ENCODE data around the gene ATP6V0A1. TPM values are rescaled to one million over a fixed set of nuclear protein-coding genes. Genes with fewer than 3 reads are reported as not detected.
"Not testable (repeated sequence)": the region's sequence is repeated elsewhere in the genome, so short reads cannot be mapped to it uniquely, and the experiment has no call there.

The ATP6V0A1 gene
- total RNA-seq, 1 donor from 2014 or later, result 61.3 TPM

- no peak overlapping the region for H3K4me3 Mint-ChIP-seq (ENCODE audit: unreplicated experiment)
- no peak for DNase-seq (ENCODE audit: low spot score)
- no peaks in the 10 kb centered on the region for H3K9me3 Mint-ChIP-seq (ENCODE audit: low read depth)
- no peaks in the 10 kb centered on the region for H3K27me3 Mint-ChIP-seq (ENCODE audit: low read depth)
- no peak overlapping the region for H3K27ac Mint-ChIP-seq (ENCODE audit: unreplicated experiment)
- H3K36me3 Mint-ChIP-seq (ENCODE audit: low read depth), result no peaks in the 10 kb centered on the region
- peaks cover 11% of the 10 kb centered on the region for H3K4me1 Mint-ChIP-seq (ENCODE audit: low read depth)
- TF ChIP-seq CTCF (IDR thresholded peaks at IDR 0.05), result peak; percentile 73
Measured at GRCh38 chr17:42438600-42439567, 19.8 kb upstream of the ATP6V0A1 start.

DNA sequence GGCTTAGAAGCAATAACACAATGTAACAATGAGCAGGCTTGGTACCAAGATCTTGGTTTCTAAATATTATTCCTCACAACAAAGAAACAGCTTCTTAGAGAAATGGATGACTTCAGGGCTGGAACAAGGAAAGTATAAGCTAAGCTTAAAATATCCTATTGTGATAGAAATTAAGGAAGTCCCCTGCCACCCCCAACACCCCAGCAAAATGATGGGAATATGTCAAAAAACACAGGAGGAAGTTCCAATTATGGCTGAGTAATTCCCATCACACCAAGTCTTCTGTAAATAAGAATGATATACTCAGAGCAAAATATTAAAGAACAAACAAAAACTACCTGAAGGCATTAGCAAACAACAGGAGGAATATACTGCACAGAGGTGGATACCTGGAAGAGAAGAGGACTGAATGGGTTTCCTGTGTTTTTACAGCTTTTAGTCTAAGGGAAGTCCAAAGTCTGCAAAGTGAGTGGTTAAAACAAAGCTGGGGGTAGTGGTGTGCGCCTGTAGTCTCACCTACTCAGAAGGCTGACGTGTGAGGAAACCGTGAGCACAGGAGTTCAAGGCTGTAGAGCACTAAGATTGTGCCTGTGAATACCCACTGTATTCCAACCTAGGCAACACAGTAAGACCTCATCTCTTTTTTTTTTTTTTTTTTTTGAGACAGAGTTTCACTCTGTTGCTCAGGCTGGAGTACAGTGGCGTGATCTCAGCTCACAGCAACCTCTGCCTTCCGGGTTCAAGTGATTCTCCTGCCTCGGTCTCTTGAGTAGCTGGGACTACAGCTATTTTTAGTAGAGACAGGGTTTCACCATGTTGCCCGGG, 17.1 kb upstream of the ATP6V0A1 start:
- TF ChIP-seq CTCF (IDR thresholded peaks at IDR 0.05), result no peak
- no peaks in the 10 kb centered on the region for H3K36me3 Mint-ChIP-seq (ENCODE audit: low read depth)
- no peaks in the 10 kb centered on the region for H3K9me3 Mint-ChIP-seq (ENCODE audit: low read depth)
- no peak overlapping the region for H3K27ac Mint-ChIP-seq (ENCODE audit: unreplicated experiment)
- H3K4me3 Mint-ChIP-seq (ENCODE audit: unreplicated experiment), result no peak overlapping the region
- DNase-seq (ENCODE audit: low spot score), result no peak
- H3K27me3 Mint-ChIP-seq (ENCODE audit: low read depth), result no peaks in the 10 kb centered on the region
- peaks cover 3% of the 10 kb centered on the region for H3K4me1 Mint-ChIP-seq (ENCODE audit: low read depth)

- TF ChIP-seq CTCF (IDR thresholded peaks at IDR 0.05), result no peak
- DNase-seq (ENCODE audit: low spot score), result no peak
- Mint-ChIP-seq H3K27ac (ENCODE audit: unreplicated experiment) (no peak overlapping the region), H3K9me3 (ENCODE audit: low read depth) (no peaks in the 10 kb centered on the region), H3K27me3 (ENCODE audit: low read depth) (no peaks in the 10 kb centered on the region), H3K4me3 (ENCODE audit: unreplicated experiment) (no peak overlapping the region), H3K4me1 (ENCODE audit: low read depth) (no peaks in the 10 kb centered on the region), H3K36me3 (ENCODE audit: low read depth) (no peaks in the 10 kb centered on the region)
Measured at GRCh38 chr17:42442196-42442565, 16.5 kb upstream of the ATP6V0A1 start.

- H3K4me3 Mint-ChIP-seq (ENCODE audit: unreplicated experiment); H3K27ac Mint-ChIP-seq (ENCODE audit: unreplicated experiment); H3K36me3 Mint-ChIP-seq (ENCODE audit: low read depth); DNase-seq (ENCODE audit: low spot score); H3K27me3 Mint-ChIP-seq (ENCODE audit: low read depth); H3K9me3 Mint-ChIP-seq (ENCODE audit: low read depth): not testable (repeated sequence)
- H3K4me1 Mint-ChIP-seq (ENCODE audit: low read depth), result peaks cover 16% of the 10 kb centered on the region
Measured at GRCh38 chr17:42449176-42449575, 9.5 kb upstream of the ATP6V0A1 start.

GRCh38 chr17:42449838-42450237, 8.8 kb upstream of the ATP6V0A1 start:
- peaks cover 16% of the 10 kb centered on the region for H3K4me1 Mint-ChIP-seq (ENCODE audit: low read depth)

GRCh38 chr17:42451270-42451669, 7.4 kb upstream of the ATP6V0A1 start:
- H3K27me3 Mint-ChIP-seq (ENCODE audit: low read depth); H3K9me3 Mint-ChIP-seq (ENCODE audit: low read depth); H3K4me3 Mint-ChIP-seq (ENCODE audit: unreplicated experiment); H3K36me3 Mint-ChIP-seq (ENCODE audit: low read depth); DNase-seq (ENCODE audit: low spot score); H3K27ac Mint-ChIP-seq (ENCODE audit: unreplicated experiment): not testable (repeated sequence)
- peaks cover 18% of the 10 kb centered on the region for H3K4me1 Mint-ChIP-seq (ENCODE audit: low read depth)

More at GRCh38 chr17:42449838-42450237, 8.8 kb upstream of the ATP6V0A1 start:
- H3K4me3 Mint-ChIP-seq (ENCODE audit: unreplicated experiment); H3K27me3 Mint-ChIP-seq (ENCODE audit: low read depth); H3K36me3 Mint-ChIP-seq (ENCODE audit: low read depth); H3K27ac Mint-ChIP-seq (ENCODE audit: unreplicated experiment); DNase-seq (ENCODE audit: low spot score); H3K9me3 Mint-ChIP-seq (ENCODE audit: low read depth): not testable (repeated sequence)
